GM19397 (cell line): ENCODE results near the gene TTC22.

Experiments used
- ATAC-seq: cut with Tn5 transposase; IDR thresholded peaks from one replicate; pipeline ENCODE4 v1.9.1; 2021; ENCODE audit warnings: mild to moderate bottlenecking, moderate library complexity; ENCODE audit not compliant: unreplicated experiment

TTC22 gene

DNA sequence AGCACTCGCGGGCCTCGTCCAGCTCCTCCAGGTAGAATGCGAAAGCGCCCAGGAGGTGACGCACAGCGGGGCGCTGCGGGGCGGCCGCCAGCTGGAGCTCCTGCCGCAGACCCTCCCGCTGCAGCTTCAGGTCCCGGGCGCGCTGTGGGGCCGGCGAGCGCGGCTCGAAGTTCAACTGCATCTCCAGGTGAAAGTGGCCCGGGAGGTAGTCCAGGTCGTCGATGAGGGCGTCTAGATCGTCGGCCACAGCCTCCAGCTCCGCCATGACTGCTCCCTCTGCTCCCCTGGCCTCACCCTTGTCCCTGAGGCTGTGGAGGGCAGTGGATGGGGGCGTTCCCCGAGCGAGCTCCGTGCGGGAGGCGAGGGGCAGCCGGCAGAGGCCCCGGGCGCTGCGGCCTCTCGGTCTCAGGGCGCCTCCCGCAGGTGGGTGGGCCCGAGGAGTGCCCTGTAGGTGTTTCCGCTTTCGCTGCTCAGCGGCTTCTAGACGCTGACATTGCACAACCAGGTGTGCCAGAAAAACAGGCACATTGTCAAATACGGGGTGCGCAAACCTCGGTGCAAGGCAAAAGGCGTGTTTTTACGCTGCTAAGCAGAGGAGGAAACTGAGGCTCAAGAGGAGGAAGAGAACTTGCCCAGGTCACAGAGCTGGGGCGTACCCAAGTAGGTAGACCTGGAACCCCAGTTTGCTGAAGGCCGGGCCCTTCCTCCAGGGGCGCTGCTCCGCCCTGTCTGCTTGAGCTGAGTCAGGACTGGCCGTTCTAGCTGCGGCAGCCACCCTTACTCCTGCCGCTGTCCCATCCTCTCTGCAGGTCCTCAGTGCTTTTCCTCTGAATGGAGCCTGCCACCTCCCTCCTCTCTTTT is at the start of gene TTC22:
TTC22 (minus strand) TSS at position 425 of the 861 bp plus-strand sequence; CDS start at position 265, 160 bp downstream.
- ATAC-seq, result peak; percentile 72

DNA sequence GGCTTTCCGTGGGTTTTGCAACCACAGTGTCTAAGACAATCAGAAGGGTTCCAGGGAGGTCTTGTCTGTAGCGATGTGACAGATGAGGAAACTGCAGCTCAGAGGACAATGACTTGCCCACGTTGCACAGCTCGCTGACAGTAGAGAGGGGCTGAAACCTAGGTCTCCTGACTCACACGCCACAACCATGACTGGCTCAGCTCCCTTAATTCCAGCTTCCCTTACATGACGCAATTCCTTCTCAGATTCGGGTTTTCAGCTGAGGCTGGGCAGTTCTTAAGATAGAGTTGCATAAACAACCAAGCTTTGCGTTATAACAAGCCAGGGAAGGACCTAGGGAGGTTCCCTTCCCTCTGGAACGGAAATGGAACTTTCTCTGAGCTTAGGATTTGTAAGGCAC is 49.6 kb upstream of the TTC22 start:
- no peak for ATAC-seq

DNA sequence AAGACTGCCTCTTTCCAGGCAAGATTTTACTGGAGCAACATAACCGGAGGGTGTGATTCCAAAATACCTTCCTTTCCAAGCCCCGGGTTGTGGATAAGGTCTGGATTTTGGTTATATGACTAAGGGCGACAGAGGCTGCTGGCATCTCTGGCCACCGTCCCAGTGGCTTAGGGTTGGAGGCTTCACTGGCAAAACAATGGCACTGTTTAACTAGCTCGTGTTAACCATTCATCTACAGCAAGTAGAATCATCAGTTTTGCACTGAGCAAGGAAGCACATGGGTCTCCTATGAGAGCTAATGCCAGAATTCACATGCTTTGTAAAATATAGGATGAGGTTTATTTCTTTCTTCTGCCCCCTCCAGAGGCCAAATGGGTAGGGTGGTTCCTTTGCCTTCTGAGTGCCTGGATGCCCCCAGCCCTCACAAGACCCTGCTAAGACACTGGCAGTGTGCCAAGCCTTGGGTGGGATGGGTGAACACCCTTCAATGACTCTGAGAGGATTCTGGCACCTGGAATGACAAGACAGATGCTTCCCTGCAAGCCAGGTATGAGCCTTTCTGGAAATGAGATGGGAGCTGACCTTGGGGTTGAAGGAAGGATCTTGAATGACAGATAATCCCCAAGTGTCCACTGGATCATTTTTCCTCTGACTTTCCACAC is 49.1 kb upstream of the TTC22 start:
- no peak for ATAC-seq

GRCh38 chr1:54849219-54850068 is 48.3 kb upstream of the TTC22 start:
- no peak for ATAC-seq

- no peak for ATAC-seq
Measured at GRCh38 chr1:54848134-54848948, 47.2 kb upstream of the TTC22 start.

- no peak for ATAC-seq
Measured at GRCh38 chr1:54846716-54847284, 45.7 kb upstream of the TTC22 start.

GRCh38 chr1:54846301-54846700 is 45.2 kb upstream of the TTC22 start:
- no peak for ATAC-seq

GRCh38 chr1:54845772-54846171 is 44.6 kb upstream of the TTC22 start:
- no peak for ATAC-seq

- no peak for ATAC-seq
Measured at GRCh38 chr1:54844564-54844963, 43.4 kb upstream of the TTC22 start.

DNA sequence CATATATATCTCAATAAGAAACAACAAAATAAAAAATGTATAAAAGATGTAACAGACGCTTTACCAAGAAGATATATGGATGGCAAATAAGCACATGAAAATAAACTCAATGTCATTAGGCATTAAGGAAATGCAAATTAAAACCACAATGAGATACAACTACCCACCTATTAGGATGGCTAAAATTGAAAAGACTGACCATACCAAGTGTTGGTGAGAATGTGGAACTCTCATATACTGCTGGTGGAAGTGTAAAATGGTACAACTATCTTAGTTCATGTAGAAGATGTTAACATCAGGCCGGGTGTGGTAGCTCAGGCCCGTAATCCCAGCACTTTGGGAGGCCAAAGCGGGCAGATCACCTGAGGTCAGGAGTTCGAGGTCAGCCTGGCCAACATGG is 42.3 kb upstream of the TTC22 start:
- no peak for ATAC-seq

- ATAC-seq, result no peak
Measured at GRCh38 chr1:54842963-54843362, 41.8 kb upstream of the TTC22 start.

DNA sequence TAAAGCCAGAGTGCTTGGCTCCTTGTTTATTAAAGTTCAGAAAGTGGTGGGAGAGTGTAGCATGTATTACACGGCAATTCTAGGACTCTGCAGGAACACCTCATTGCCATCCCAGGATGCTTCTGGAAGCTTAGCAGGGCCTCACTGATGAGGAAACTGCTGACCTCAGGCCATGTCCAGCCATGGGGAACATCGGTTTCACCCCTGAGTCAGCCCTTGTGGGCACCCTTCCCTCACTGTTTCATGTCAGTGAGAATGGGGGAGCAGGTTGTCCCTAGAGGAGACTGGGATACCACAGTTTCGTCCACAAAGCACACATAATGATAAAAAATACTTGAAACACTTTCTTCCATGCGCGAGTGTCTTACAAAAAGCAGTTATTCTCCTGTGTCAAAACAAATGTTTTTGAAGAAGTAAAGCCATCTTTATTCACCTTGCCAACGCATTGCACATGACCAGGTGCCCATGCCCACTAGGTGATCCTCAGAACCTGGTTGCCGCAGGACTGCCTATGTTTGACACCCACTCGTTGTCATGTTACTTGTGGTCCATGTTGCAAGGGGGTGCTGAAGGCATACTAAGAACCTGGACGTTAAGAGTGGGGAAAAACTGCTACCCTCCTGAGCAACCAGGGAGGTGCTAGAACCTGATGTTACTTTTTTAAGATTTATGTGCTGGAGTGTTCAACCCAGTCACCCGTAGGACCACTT is 41.2 kb upstream of the TTC22 start:
- no peak for ATAC-seq

DNA sequence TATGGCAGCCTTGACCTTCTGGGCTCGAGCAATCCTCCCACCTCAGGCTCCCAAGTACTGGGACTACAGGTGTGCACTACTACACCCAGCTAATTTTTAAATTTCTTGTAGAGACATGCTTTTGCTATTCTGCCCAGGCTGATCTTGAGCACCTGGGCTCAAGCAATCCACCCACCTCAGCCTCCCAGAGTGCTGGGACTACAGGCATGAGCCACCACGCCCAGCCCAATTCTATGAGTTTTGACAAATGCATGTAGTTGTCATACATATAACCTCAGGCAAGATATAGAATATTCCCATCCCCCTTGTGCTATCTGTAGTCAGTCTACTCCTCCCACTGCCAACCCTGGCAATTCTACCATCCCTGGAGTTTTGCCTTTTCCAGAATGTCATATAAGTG is 38.7 kb upstream of the TTC22 start:
- no peak for ATAC-seq

DNA sequence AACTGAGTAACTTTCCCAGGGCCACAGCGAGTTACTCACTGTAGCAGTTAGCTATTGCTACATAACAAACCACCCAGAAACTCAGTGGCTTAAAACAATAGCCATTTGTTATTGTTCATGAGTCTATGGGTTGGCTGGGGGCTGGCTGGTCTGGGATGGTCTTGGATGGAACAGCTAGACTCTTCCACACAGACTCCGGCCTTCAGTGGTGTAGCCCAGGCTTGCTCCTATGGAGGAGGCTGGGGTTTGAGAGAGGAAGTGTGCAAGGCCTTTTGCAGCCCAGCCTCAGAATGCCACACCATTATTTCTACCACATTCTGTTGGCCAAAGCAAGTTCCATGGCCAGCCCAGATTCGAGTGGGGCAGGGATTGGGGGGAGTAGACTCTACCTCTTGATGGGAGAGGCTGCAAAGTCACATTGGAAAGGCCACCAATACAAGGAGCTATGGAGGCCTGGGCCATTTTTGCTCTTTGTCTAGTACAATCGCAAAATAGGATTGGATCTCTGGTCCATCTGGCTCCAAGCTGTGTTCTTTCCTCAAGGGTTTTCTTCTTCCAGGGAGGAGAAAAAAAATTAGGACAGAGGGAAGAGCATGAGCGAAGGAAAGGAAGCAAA is 37.5 kb upstream of the TTC22 start:
- ATAC-seq, result no peak

DNA sequence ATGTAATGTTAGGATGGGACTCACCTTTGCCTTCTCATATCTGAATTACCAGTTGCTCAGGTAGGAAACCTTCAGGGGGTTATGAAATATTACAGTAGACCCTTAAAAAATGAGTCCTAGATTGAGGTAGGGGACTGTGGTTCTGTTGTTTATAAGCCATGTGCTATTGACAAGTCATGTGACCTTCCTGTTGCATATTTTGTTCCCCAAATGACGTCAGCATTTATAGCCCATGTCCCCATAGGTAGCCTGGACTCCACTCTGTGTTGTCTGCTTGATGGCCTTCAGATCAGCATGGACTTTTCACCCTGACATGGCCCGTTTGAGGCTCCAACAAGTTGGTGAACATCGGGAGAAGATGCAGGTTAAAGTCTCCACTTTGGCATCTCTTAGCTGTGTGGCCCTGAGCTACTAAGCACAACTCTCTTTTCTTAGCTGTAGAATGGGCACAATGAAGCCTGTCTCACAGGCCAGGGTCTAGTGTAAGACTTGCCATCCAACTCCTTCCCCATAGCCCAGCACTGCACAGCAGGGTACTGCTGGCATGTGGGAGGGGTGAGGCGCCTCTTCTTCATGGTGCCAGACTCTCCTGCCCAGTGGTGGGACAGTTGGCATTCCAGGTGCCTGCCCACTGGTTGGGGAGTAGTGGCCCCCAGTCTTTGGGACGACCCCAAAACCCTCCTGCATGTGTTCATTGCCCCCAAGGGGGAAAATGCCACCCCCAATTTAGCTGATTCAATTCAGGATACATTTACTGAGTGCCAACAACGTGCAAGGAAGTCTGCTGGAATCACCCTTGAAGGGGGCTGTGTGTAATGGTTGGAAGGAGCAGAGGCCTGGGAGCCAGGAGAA is 36.1 kb upstream of the TTC22 start:
- ATAC-seq, result no peak

- ATAC-seq, result no peak
Measured at GRCh38 chr1:54836594-54836993, 35.5 kb upstream of the TTC22 start.

DNA sequence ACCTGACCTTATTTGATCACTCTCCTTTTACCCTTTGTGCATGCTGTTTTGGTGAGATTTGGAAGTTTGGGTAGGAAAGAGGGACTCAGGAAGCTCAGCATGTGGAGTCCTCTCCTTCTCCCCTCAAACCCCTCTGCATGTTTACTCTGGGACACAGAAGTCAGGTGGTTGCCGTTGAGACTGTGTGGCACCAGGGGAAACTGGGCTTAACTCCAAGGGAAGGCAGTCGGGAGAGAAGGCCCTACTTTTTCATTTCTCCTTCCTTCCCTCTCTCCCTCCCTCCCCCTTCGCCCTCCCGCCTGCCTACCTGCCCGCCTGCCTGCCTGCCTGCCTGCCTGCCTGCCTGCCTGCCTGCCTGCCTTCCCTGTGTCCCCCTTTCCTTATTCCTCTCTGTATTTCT is 34.8 kb upstream of the TTC22 start:
- no peak for ATAC-seq
